Lung (tissue), 12 donors: ENCODE data around the gene CD44. TPM values are rescaled to one million over a fixed set of nuclear protein-coding genes. Genes with fewer than 3 reads are reported as not detected.

Experiments used
- ATAC-seq: fragments of 200-7000 bp; cut with Tn5 transposase; one replicate; pipeline ENCODE4 v1.9.1; 2020; ENCODE audit warnings: moderate number of reproducible peaks; ENCODE audit not compliant: insufficient read depth, low FRiP score
- DNase-seq, 3 donors: peaks; one replicate each; pipeline ENCODE4 v3.0.0-alpha.2; 2013 to 2017
- H3K27ac ChIP-seq, 2 donors: one replicate each; pipeline ENCODE4 v1.5.1; 2013; ENCODE audit warnings: mild to moderate bottlenecking in 2 of 2, moderate library complexity in 2 of 2, control low read depth in 1 of 2, inconsistent platforms in 1 of 2, low read depth in 1 of 2, low read length in 1 of 2
- H3K27me3 ChIP-seq, 3 donors: one replicate each; pipeline ENCODE4 v1.5.1; 2013; ENCODE audit warnings: low read length in 2 of 3; ENCODE audit not compliant: control insufficient read depth in 3 of 3, insufficient read depth in 3 of 3
- H3K36me3 ChIP-seq, 4 donors: one replicate each; pipeline ENCODE4 v1.5.1; 2013; ENCODE audit warnings: low read length in 4 of 4, mild to moderate bottlenecking in 1 of 4, moderate library complexity in 1 of 4; ENCODE audit not compliant: control insufficient read depth in 4 of 4, insufficient read depth in 4 of 4
- H3K4me1 ChIP-seq, 5 donors: one replicate each; pipeline ENCODE4 v1.5.1; 2013; ENCODE audit warnings: low read length in 5 of 5, mild to moderate bottlenecking in 2 of 5, moderate library complexity in 1 of 5; ENCODE audit not compliant: control insufficient read depth in 5 of 5, insufficient read depth in 5 of 5
- H3K4me3 ChIP-seq: one replicate; pipeline ENCODE4 v1.5.1; 2013; ENCODE audit warnings: mild to moderate bottlenecking, control low read depth, moderate library complexity
- H3K9ac ChIP-seq, 2 donors: one replicate each; pipeline ENCODE4 v1.5.1; 2013; ENCODE audit warnings: low read length in 2 of 2, control low read depth in 1 of 2; ENCODE audit not compliant: insufficient read depth in 1 of 2
- H3K9me3 ChIP-seq, 4 donors: one replicate each; pipeline ENCODE4 v1.5.1; 2013; ENCODE audit warnings: low read length in 3 of 4, mild to moderate bottlenecking in 1 of 4, moderate library complexity in 1 of 4; ENCODE audit not compliant: control insufficient read depth in 4 of 4, insufficient read depth in 3 of 4
- CTCF ChIP-seq: IDR thresholded peaks from 2 replicates; pipeline ENCODE4 v1.5.1; 2012; ENCODE audit warnings: mild to moderate bottlenecking; ENCODE audit errors: control extremely low read depth, extremely low read depth
- WGBS, 2 donors: extraction: QIAGEN DNeasy Blood & Tissue Kit; methylation state at CpG; one replicate each; pipeline ENCODE4 v1.1.7; 2013; 5-methylcytosine and 5-hydroxymethylcytosine counted together
- polyA plus RNA-seq, 2 donors: library from polyadenylated mRNA; stranded (reverse); fragments of 200-250 nt; gene quantifications; one replicate each; pipeline ENCODE4 v1.2.1, GENCODE V29; 2013
- total RNA-seq, 2 donors: library from RNA; depleted of rRNA in 1 of 2; stranded (reverse); fragments of >200 nt in 1 of 2; gene quantifications; one replicate each; pipeline ENCODE4 v1.2.1, GENCODE V29; 2014 to 2021
- donor health status: control.
- donor health status: control.
- donor health status: Bipolar disorder and iron deficiency.
- donor health status: healthy.
- donor health status: DM: yes; HTN: yes; CAD: no.

The CD44 gene
- total and polyA plus RNA-seq, 4 donors: 115 to 636 (median 544) TPM

- Histone ChIP-seq H3K27ac (peak overlapping the region; percentile 7 to 51), H3K4me1 (peaks cover 3 to 29% (median 19%) of the 10 kb centered on the region in 5 donors), H3K27me3 (no peaks in the 10 kb centered on the region), H3K9ac (no peak overlapping the region), H3K9me3 (no peaks in the 10 kb centered on the region), H3K36me3 (peaks cover 0 to 1% (median 0%) of the 10 kb centered on the region in 4 donors), H3K4me3 (no peak overlapping the region)
- DNase-seq: peak in 2 of 3 donors; percentile 44 to 70
- WGBS, 2 donors: 55 to 60% methylated on average over 2 of the region's 2 CpGs
- no peak for ATAC-seq
- no peak for TF ChIP-seq CTCF
Observed at GRCh38 chr11:35167426-35167954, 28.5 kb downstream of the CD44 start.

DNA sequence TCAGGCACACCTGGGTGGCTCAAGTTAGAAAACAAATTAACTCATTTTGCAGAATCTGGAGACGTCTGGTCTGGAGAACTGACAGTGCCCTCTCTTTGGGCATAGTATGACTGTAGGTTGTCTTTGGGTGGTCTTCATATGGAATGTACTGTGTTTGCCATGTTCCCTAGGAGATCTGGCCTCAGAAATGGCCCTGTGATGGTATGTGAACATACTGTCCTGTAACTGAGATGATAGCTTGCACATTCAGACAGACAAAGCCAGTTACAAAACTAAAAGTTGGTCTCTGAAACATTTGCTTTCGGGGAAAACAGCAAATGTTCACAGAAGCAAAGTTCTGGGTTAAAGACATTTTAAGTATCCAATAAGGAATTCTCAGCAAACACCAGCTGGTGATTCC lies 29.7 kb downstream of the CD44 start:
- peaks cover 7 to 29% (median 19%) of the 10 kb centered on the region in 5 donors for H3K4me1 ChIP-seq
- DNase-seq: peak in 2 of 3 donors; percentile 54 to 60
- peaks cover 0 to 1% (median 0%) of the 10 kb centered on the region in 4 donors for H3K36me3 ChIP-seq
- no peak overlapping the region for H3K27ac ChIP-seq
- no peaks in the 10 kb centered on the region for H3K9me3 ChIP-seq
- H3K27me3 ChIP-seq: no peaks in the 10 kb centered on the region
- TF ChIP-seq CTCF: no peak
- H3K4me3 ChIP-seq: no peak overlapping the region
- 87 to 91% methylated on average over 2 of the region's 2 CpGs for WGBS, 2 donors
- no peak overlapping the region for H3K9ac ChIP-seq
- no peak for ATAC-seq

DNA sequence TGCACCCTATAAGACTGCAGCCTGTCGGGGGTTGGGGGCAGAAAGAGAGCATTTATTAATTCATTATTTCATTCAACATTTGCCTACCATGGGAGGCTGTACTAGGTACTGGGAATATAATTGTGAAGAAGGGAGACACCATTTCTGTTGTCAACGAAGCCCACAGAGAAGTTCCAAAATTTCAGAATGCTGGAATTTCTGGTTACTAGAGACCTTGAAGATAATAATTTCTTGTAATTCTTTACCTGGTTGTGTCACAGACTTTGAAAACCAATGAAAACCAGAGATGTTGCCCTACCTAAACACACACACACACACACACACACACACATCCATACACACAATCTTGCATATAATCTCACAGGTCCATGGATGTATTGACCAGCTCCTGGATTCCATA lies 30.1 kb downstream of the CD44 start:
- peaks cover 0 to 1% (median 0%) of the 10 kb centered on the region in 4 donors for H3K36me3 ChIP-seq
- H3K9me3 ChIP-seq: no peaks in the 10 kb centered on the region
- DNase-seq (no peak), ATAC-seq (no peak)
- no peaks in the 10 kb centered on the region for H3K27me3 ChIP-seq
- peaks cover 9 to 31% (median 16%) of the 10 kb centered on the region in 5 donors for H3K4me1 ChIP-seq
- H3K9ac ChIP-seq: no peak overlapping the region
- WGBS, 2 donors: 93 to 94% methylated on average over 2 of the region's 2 CpGs
- H3K4me3 ChIP-seq: no peak overlapping the region
- no peak overlapping the region for H3K27ac ChIP-seq
- TF ChIP-seq CTCF: no peak

- Histone ChIP-seq H3K4me1 (peaks cover 9 to 29% (median 16%) of the 10 kb centered on the region in 5 donors), H3K4me3 (no peak overlapping the region), H3K27me3 (no peaks in the 10 kb centered on the region), H3K9me3 (no peaks in the 10 kb centered on the region), H3K27ac (no peak overlapping the region), H3K36me3 (peaks cover 0 to 1% (median 0%) of the 10 kb centered on the region in 4 donors), H3K9ac (no peak overlapping the region)
- TF ChIP-seq CTCF: no peak
- DNase-seq (no peak), ATAC-seq (no peak)
- 78 to 88% methylated on average over 1 of the region's 1 CpG for WGBS, 2 donors
Observed at GRCh38 chr11:35169754-35170153, 30.8 kb downstream of the CD44 start.
